Epithelial cell of esophagus (primary cell): ENCODE measurements around the gene TATDN2.

Source experiments
- DNase-seq: peaks from one replicate; pipeline ENCODE4 v3.0.0; 2010; ENCODE audit warnings: low read depth
- H3K4me3 ChIP-seq: 2 replicates; pipeline ENCODE4 v1.5.1; 2011; ENCODE audit warnings: mild to moderate bottlenecking, low read length, control low read depth
- CTCF ChIP-seq: IDR thresholded peaks from 2 replicates; pipeline ENCODE4 v1.5.1; 2011; ENCODE audit warnings: low read depth, mild to moderate bottlenecking, low read length, control low read depth, inconsistent platforms; ENCODE audit not compliant: insufficient read depth; ENCODE audit errors: missing control alignments

TATDN2 gene

DNA sequence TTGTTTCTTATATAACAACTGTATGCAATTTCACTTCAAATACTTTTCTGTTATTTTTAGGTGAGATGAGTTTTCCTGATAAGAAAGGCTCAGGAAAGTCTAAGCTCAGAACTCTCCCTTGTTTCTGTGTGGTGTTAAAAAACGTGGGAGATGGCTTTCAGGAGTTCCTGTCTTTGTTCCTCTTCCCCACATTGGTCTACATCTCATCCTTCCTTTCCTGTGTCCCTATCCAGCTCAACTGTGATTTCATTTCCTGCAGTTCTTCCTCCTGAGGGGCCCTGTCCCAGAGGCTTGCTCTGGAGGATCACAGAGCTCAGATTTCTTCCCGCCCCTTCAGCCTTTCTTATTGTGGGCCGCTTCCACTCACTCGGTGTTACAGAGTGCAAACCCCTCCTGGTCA is 61.5 kb downstream of the TATDN2 start:
- no peak for DNase-seq
- H3K4me3 ChIP-seq: no peak overlapping the region
- TF ChIP-seq CTCF: no peak

- no peak for DNase-seq
- no peak overlapping the region for H3K4me3 ChIP-seq
- no peak for TF ChIP-seq CTCF
Observed at GRCh38 chr3:10310578-10310977, 62.3 kb downstream of the TATDN2 start.

DNA sequence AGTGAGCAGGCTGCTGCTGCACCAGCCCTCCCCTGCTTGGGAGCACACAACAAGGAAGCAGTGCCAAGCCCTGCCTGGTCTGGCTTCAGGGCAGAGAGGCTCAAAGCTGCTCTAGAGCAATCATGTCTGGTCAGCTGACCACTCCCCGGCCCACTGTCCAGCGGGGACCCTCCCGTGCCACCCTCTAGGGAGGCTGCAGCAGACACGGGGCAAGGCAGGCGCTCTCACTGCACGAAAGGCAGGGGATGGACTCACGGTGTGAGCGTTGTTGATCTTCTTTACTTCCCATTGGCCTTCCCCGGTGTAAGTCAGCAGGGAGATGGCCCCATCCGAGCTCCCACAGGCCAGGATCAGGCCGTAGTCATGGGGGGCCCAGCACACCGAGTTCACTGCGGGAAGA is 63.5 kb downstream of the TATDN2 start:
- H3K4me3 ChIP-seq: no peak overlapping the region
- DNase-seq: no peak
- TF ChIP-seq CTCF: no peak

DNA sequence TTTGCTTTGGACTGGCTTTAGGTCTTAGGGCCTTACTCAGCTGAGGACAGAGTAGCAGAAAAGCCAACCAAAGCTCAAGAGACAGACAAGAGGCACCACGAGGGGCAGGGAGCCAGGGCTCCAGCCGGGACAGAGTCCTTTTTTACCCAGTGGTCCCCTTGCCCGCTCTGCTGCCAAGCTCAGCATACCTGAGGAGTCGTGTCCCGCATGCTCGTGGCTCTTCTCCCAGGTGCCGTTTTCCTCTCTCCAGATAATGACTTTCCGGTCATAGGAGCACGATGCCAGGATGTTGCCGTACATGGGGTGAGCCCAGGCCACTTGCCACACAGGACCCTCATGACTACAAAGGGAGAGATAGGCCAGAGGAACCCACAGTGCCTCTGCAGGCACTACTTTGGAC is 64.1 kb downstream of the TATDN2 start:
- no peak for DNase-seq
- no peak overlapping the region for H3K4me3 ChIP-seq
- no peak for TF ChIP-seq CTCF

DNA sequence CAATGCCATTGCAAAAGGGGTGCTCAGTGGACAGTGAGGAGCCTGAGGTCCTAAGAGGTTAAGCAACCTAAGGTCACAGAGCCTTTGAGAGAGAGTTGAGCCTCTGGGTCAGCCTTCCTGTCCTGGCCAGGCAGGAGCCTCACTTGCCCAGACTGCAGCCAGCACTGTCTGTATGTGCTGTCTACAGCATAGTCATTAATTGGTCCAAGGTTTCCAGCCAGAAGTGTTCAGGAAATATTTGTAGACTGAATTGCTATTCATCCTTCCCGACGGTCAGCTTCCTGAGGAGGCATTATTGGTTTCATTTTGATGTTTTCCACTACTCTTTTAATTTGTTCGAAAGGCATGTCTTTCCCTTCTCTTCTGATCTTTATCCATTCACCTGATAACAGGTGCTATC is 64.6 kb downstream of the TATDN2 start:
- no peak overlapping the region for H3K4me3 ChIP-seq
- TF ChIP-seq CTCF: no peak

GRCh38 chr3:10315101-10315500 is 66.8 kb downstream of the TATDN2 start:
- no peak overlapping the region for H3K4me3 ChIP-seq
- DNase-seq: no peak
- TF ChIP-seq CTCF: no peak

More for the DNA sequence above, 64.6 kb downstream of the TATDN2 start:
- DNase-seq: no peak

- no peak for TF ChIP-seq CTCF
- no peak overlapping the region for H3K4me3 ChIP-seq
- DNase-seq: no peak
Observed at GRCh38 chr3:10315771-10316344, 67.6 kb downstream of the TATDN2 start.
